Mesodermal cell (in vitro differentiated cells): ENCODE results near the gene PSME4.
"Not testable (repeated sequence)": the region's sequence is repeated elsewhere in the genome, so short reads cannot be mapped to it uniquely, and the experiment has no call there.

Experiments
- H3K27ac ChIP-seq: 2 replicates; pipeline ENCODE4 v1.7.0; 2013; ENCODE audit warnings: mild to moderate bottlenecking, low read depth, low read length, moderate library complexity; ENCODE audit not compliant: severe bottlenecking
- H3K36me3 ChIP-seq: 2 replicates; pipeline ENCODE4 v1.7.1; 2013; ENCODE audit warnings: mild to moderate bottlenecking, low read length, moderate library complexity; ENCODE audit not compliant: control insufficient read depth, insufficient read depth
- H3K4me1 ChIP-seq: one replicate; pipeline ENCODE4 v1.7.1; 2013; ENCODE audit warnings: mild to moderate bottlenecking, low read length; ENCODE audit not compliant: insufficient read depth, control insufficient read depth, poor library complexity, severe bottlenecking
- H3K4me3 ChIP-seq: 2 replicates; pipeline ENCODE4 v1.7.0; 2013; ENCODE audit warnings: low read length, control low read depth, mild to moderate bottlenecking; ENCODE audit not compliant: insufficient read depth, poor library complexity, severe bottlenecking; ENCODE audit errors: extremely low read depth
- H3K9me3 ChIP-seq: 2 replicates; pipeline ENCODE4 v1.7.1; 2013; ENCODE audit warnings: mild to moderate bottlenecking, low read length, moderate library complexity; ENCODE audit not compliant: control insufficient read depth
- WGBS, 2 experiments: methylation state at CpG; one replicate each; pipeline ENCODE4 v1.1.5; 2013; ENCODE audit warnings: missing lambda C conversion rate in 2 of 2; ENCODE audit not compliant: insufficient coverage in 2 of 2; 5-methylcytosine and 5-hydroxymethylcytosine counted together

PSME4 gene

GRCh38 chr2:53933329-53933728 is 37.5 kb downstream of the PSME4 start:
- Histone ChIP-seq H3K36me3 (peaks cover 79% of the 10 kb centered on the region), H3K27ac (no peak overlapping the region), H3K4me3 (no peak overlapping the region), H3K9me3 (no peaks in the 10 kb centered on the region), H3K4me1 (no peaks in the 10 kb centered on the region)
- WGBS, 2 experiments, result 88 to 94% methylated on average over 7 of the region's 8 CpGs

GRCh38 chr2:53926321-53926720 is 44.5 kb downstream of the PSME4 start:
- WGBS, 2 experiments, result 89 to 92% methylated on average over 7 to 8 of the region's 8 CpGs
- not testable (repeated sequence) for H3K9me3 ChIP-seq, H3K4me3 ChIP-seq, H3K27ac ChIP-seq, H3K4me1 ChIP-seq
- peaks cover 86% of the 10 kb centered on the region for H3K36me3 ChIP-seq

GRCh38 chr2:53913721-53914120 is 57.1 kb downstream of the PSME4 start:
- WGBS, 2 experiments, result 76 to 100% methylated on average over 2 of the region's 3 CpGs
- H3K9me3 ChIP-seq, result no peaks in the 10 kb centered on the region
- peaks cover 46% of the 10 kb centered on the region for H3K36me3 ChIP-seq
- peaks cover 6% of the 10 kb centered on the region for H3K4me1 ChIP-seq
- no peak overlapping the region for H3K4me3 ChIP-seq
- peak overlapping the region; percentile 13 for H3K27ac ChIP-seq

- no CpG with 5 or more reads among the region's 4 CpGs for WGBS, 2 experiments
- H3K9me3 ChIP-seq, result no peaks in the 10 kb centered on the region
- no peak overlapping the region for H3K4me3 ChIP-seq
- no peak overlapping the region for H3K27ac ChIP-seq
- peaks cover 51% of the 10 kb centered on the region for H3K36me3 ChIP-seq
- peaks cover 6% of the 10 kb centered on the region for H3K4me1 ChIP-seq
Measured at GRCh38 chr2:53911434-53912189, 59.2 kb downstream of the PSME4 start.

GRCh38 chr2:53907582-53907981 is 63.2 kb downstream of the PSME4 start:
- WGBS, 2 experiments, result 100% methylated on average over 1 of the region's 1 CpG
- H3K27ac ChIP-seq, result no peak overlapping the region
- no peaks in the 10 kb centered on the region for H3K9me3 ChIP-seq
- H3K4me3 ChIP-seq, result no peak overlapping the region
- peaks cover 64% of the 10 kb centered on the region for H3K36me3 ChIP-seq
- H3K4me1 ChIP-seq, result peaks cover 6% of the 10 kb centered on the region

GRCh38 chr2:53905396-53905795 is 65.4 kb downstream of the PSME4 start:
- no peaks in the 10 kb centered on the region for H3K4me1 ChIP-seq
- H3K9me3 ChIP-seq, result no peaks in the 10 kb centered on the region
- peaks cover 85% of the 10 kb centered on the region for H3K36me3 ChIP-seq
- no peak overlapping the region for H3K4me3 ChIP-seq
- H3K27ac ChIP-seq, result no peak overlapping the region
- WGBS, 2 experiments, result 91 to 98% methylated on average over 7 to 9 of the region's 9 CpGs

GRCh38 chr2:53903011-53903410 is 67.8 kb downstream of the PSME4 start:
- 91 to 98% methylated on average over 4 of the region's 4 CpGs for WGBS, 2 experiments
- Histone ChIP-seq H3K4me3 (no peak overlapping the region), H3K36me3 (peaks cover 91% of the 10 kb centered on the region), H3K4me1 (no peaks in the 10 kb centered on the region), H3K27ac (no peak overlapping the region), H3K9me3 (no peaks in the 10 kb centered on the region)

GRCh38 chr2:53901192-53901591 is 69.6 kb downstream of the PSME4 start:
- H3K27ac ChIP-seq, result no peak overlapping the region
- no peak overlapping the region for H3K4me3 ChIP-seq
- whole genome bisulfite sequencing, 2 experiments, result 93 to 100% methylated on average over 2 of the region's 3 CpGs
- H3K36me3 ChIP-seq, result peaks cover 89% of the 10 kb centered on the region
- H3K9me3 ChIP-seq, result no peaks in the 10 kb centered on the region
- H3K4me1 ChIP-seq, result no peaks in the 10 kb centered on the region

- H3K36me3 ChIP-seq, result peaks cover 89% of the 10 kb centered on the region
- WGBS, 2 experiments, result 90 to 96% methylated on average over 2 to 3 of the region's 3 CpGs
Measured at GRCh38 chr2:53896864-53897263, 73.9 kb downstream of the PSME4 start.

GRCh38 chr2:53886406-53887280 is 84.2 kb downstream of the PSME4 start:
- no peaks in the 10 kb centered on the region for H3K9me3 ChIP-seq
- H3K4me1 ChIP-seq, result no peaks in the 10 kb centered on the region
- H3K36me3 ChIP-seq, result peaks cover 89% of the 10 kb centered on the region
- H3K4me3 ChIP-seq, result no peak overlapping the region
- 100% methylated on average over 2 of the region's 5 CpGs; no CpG with 5 or more reads in 1 of the 2 experiments for WGBS, 2 experiments
- no peak overlapping the region for H3K27ac ChIP-seq

More at GRCh38 chr2:53896864-53897263, 73.9 kb downstream of the PSME4 start:
- no peak overlapping the region for H3K27ac ChIP-seq
- H3K4me1 ChIP-seq, result no peaks in the 10 kb centered on the region
- H3K9me3 ChIP-seq, result no peaks in the 10 kb centered on the region
- no peak overlapping the region for H3K4me3 ChIP-seq
